ENCODE measurements around the gene SDC1. TPM values are rescaled to one million over a fixed set of nuclear protein-coding genes. Genes with fewer than 3 reads are reported as not detected.

The SDC1 gene
- total and polyA plus RNA-seq, 2 of the 8 experiments (the other 6 are each of a cell fraction or from before 2014, with no cell fraction given), result 45.3 to 73.3 TPM

GRCh38 chr2:20197192-20197591 lies 27.7 kb downstream of the SDC1 start (continued):
- TF ChIP-seq, protein P1, sequence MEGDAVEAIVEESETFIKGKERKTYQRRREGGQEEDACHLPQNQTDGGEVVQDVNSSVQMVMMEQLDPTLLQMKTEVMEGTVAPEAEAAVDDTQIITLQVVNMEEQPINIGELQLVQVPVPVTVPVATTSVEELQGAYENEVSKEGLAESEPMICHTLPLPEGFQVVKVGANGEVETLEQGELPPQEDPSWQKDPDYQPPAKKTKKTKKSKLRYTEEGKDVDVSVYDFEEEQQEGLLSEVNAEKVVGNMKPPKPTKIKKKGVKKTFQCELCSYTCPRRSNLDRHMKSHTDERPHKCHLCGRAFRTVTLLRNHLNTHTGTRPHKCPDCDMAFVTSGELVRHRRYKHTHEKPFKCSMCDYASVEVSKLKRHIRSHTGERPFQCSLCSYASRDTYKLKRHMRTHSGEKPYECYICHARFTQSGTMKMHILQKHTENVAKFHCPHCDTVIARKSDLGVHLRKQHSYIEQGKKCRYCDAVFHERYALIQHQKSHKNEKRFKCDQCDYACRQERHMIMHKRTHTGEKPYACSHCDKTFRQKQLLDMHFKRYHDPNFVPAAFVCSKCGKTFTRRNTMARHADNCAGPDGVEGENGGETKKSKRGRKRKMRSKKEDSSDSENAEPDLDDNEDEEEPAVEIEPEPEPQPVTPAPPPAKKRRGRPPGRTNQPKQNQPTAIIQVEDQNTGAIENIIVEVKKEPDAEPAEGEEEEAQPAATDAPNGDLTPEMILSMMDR (IDR thresholded peaks at IDR 0.05; ENCODE audit: control extremely low read depth in 1 of 3, insufficient read depth in 1 of 3, low read depth in 1 of 3, low read length in 3 of 3), result no peak
- TF ChIP-seq TCF12 (IDR thresholded peaks at IDR 0.05; ENCODE audit: low read depth, low read length), result no peak
- no peak for TF ChIP-seq EGR1 (IDR thresholded peaks at IDR 0.05; ENCODE audit: borderline replicate concordance, low read depth, low read length)
- TF ChIP-seq SRF (IDR thresholded peaks at IDR 0.05; ENCODE audit: low read depth, low read length), result no peak
- no peak for TF ChIP-seq SIX5 (IDR thresholded peaks at IDR 0.05; ENCODE audit: low read depth, low read length)
- TF ChIP-seq BRCA1 (IDR thresholded peaks at IDR 0.05; ENCODE audit: low read depth, low read length), result no peak
- no peak for TF ChIP-seq SIN3A (conservative IDR thresholded peaks at IDR 0.05 in 1 of 2, IDR thresholded peaks at IDR 0.05 in 1 of 2; ENCODE audit: low read depth in 1 of 2, low read length in 2 of 2)
